Endothelial cell of umbilical vein (primary cell): Measurements from ENCODE around the gene AGAP5. TPM values are rescaled to one million over a fixed set of nuclear protein-coding genes. Genes with fewer than 3 reads are reported as not detected.

ENCODE experiments used
- BruUV-seq: library from RNA; stranded (reverse); fragments of 400-500 nt; replicated peaks from 2 replicates; lab custom pipeline; 2021; lab: Mats Ljungman, UMichigan
- CTCF ChIA-PET: fragments of 300-600, 350-600 bp; sonication (Branson Sonifier 250); formaldehyde crosslinking; loops from one replicate; lab custom pipeline; 2021; ENCODE audit warnings: antibody characterized with exemption, inconsistent platforms; lab: Charles Lee
- POLR2A ChIA-PET: fragments of 300-600, 350-600 bp; sonication (Branson Sonifier 250); formaldehyde crosslinking; loops from one replicate; lab custom pipeline; 2021; ENCODE audit warnings: antibody characterized with exemption, inconsistent platforms; lab: Charles Lee
- DNase-seq: peaks from one replicate; pipeline ENCODE4 v3.0.0-alpha.2; 2011; ENCODE audit warnings: low read depth, low spot score
- FAIRE-seq: peaks from 2 replicates; lab custom pipeline; 2011; peaks lifted over from hg19 to GRCh38; lab: Jason Lieb, UNC
- H2AFZ ChIP-seq: 2 replicates; pipeline ENCODE4 v1.6.0; 2012; ENCODE audit warnings: low read depth, low read length, control low read depth, inconsistent platforms
- H3K27ac ChIP-seq: 2 replicates; pipeline ENCODE4 v1.5.1; 2011; ENCODE audit warnings: low read depth, mild to moderate bottlenecking, control low read depth, low read length, moderate library complexity; ENCODE audit not compliant: insufficient read depth
- H3K27me3 ChIP-seq, 2 experiments: 2 replicates each; pipeline versions ENCODE4 v1.6.0 to v1.6.1; 2011; ENCODE audit warnings: low read length in 2 of 2, mixed read lengths in 1 of 2; ENCODE audit not compliant: control insufficient read depth in 2 of 2, insufficient read depth in 2 of 2
- H3K36me3 ChIP-seq, 2 experiments: 2 replicates in 1 of 2; 3 replicates in 1 of 2; pipeline ENCODE4 v1.5.1; 2011; ENCODE audit warnings: low read length in 2 of 2, mild to moderate bottlenecking in 1 of 2, moderate library complexity in 1 of 2; ENCODE audit not compliant: control insufficient read depth in 2 of 2, insufficient read depth in 2 of 2; ENCODE audit errors: extremely low read depth in 1 of 2
- H3K4me1 ChIP-seq: 3 replicates; pipeline ENCODE4 v1.5.1; 2011; ENCODE audit warnings: mild to moderate bottlenecking, low read length; ENCODE audit not compliant: control insufficient read depth, insufficient read depth; ENCODE audit errors: extremely low read depth
- H3K4me2 ChIP-seq: 2 replicates; pipeline ENCODE4 v1.6.1; 2011; ENCODE audit warnings: low read length, control low read depth, mixed read lengths; ENCODE audit not compliant: insufficient read depth
- H3K4me3 ChIP-seq, 3 experiments: fragments of 200-600 bp in 1 of 3; sonication (generic), shearing (Covaris generic) in 1 of 3; replicated peaks in 1 of 3; 2 replicates each; pipeline ENCODE4 v1.5.1; 2011 to 2016; ENCODE audit warnings: control low read depth in 3 of 3, low read length in 3 of 3, mild to moderate bottlenecking in 2 of 3, inconsistent platforms in 1 of 3, low read depth in 1 of 3, moderate library complexity in 1 of 3; ENCODE audit not compliant: insufficient read depth in 1 of 3
- H3K79me2 ChIP-seq: 2 replicates; pipeline ENCODE4 v1.6.0; 2012; ENCODE audit warnings: low read length, inconsistent platforms; ENCODE audit not compliant: control insufficient read depth, insufficient read depth
- H3K9ac ChIP-seq: replicated peaks from 2 replicates; pipeline ENCODE3; 2011; ENCODE audit warnings: low read length, control low read depth; ENCODE audit not compliant: insufficient read depth; ENCODE audit errors: extremely low read depth
- H3K9me1 ChIP-seq: replicated peaks from 3 replicates; pipeline ENCODE4 v1.6.0; 2011; ENCODE audit warnings: mild to moderate bottlenecking, low read length; ENCODE audit not compliant: control insufficient read depth, insufficient read depth; ENCODE audit errors: extremely low read depth
- H3K9me3 ChIP-seq: replicated peaks from 2 replicates; pipeline ENCODE4 v1.5.1; 2012; ENCODE audit warnings: low read length, inconsistent platforms; ENCODE audit not compliant: control insufficient read depth, insufficient read depth
- H4K20me1 ChIP-seq: replicated peaks from 2 replicates; pipeline ENCODE3; 2011; ENCODE audit warnings: mild to moderate bottlenecking, low read length; ENCODE audit not compliant: control insufficient read depth, insufficient read depth; ENCODE audit errors: extremely low read depth
- FOS ChIP-seq: IDR thresholded peaks from 2 replicates; pipeline ENCODE4 v1.6.1; 2011; ENCODE audit warnings: mild to moderate bottlenecking, low read length, moderate library complexity, borderline replicate concordance; ENCODE audit not compliant: insufficient read depth
- GATA2 ChIP-seq: IDR thresholded peaks from 2 replicates; pipeline ENCODE4 v1.7.0; 2011; ENCODE audit warnings: low read depth, mild to moderate bottlenecking, moderate library complexity, mixed read lengths, low read length; ENCODE audit not compliant: insufficient read length, insufficient read depth
- JUN ChIP-seq: IDR thresholded peaks from 2 replicates; pipeline ENCODE4 v1.6.1; 2011; ENCODE audit warnings: borderline replicate concordance, low read depth; ENCODE audit not compliant: insufficient read length, insufficient read depth
- MAX ChIP-seq: IDR thresholded peaks from 2 replicates; pipeline ENCODE4 v1.6.1; 2011; ENCODE audit not compliant: insufficient read depth, insufficient read length
- POLR2AphosphoS5 ChIP-seq: IDR thresholded peaks from 2 replicates; pipeline ENCODE4 v1.6.1; 2012; ENCODE audit warnings: low read depth, mild to moderate bottlenecking, control low read depth, low read length, moderate library complexity; ENCODE audit not compliant: insufficient read depth
- dilution Hi-C: fragments of 300-500 bp; cut with MboI; formaldehyde crosslinking; loops from one replicate; pipeline ENCODE4 v1.15.0; 2019; ENCODE audit warnings: low sequenced_read_pairs; ENCODE audit not compliant: extremely low pct_ligation_motif_present
- intact Hi-C: fragments of 100-400 bp; cut with micrococcal nuclease; formaldehyde crosslinking; loops from one replicate; pipeline ENCODE4 v1.10.0; 2022
- polyA plus RNA-seq, 4 experiments: library from polyadenylated mRNA; depleted of rRNA in 3 of 4; stranded (reverse) in 3 of 4; unstranded in 1 of 4; fragments of >200 nt; gene quantifications; 2 replicates each; pipeline versions ENCODE4 v1.2.1 to v1.2.3, GENCODE V29; 2011 to 2012; ENCODE audit warnings: missing spikeins in 1 of 4
- total RNA-seq: library from RNA; stranded (reverse); gene quantifications from 2 replicates; pipeline ENCODE4 v1.2.3, GENCODE V29; 2021

AGAP5 gene
- total and polyA plus RNA-seq, 2 donors (not counting 3 experiments of a cell fraction or from before 2014, with no cell fraction given) = 4.4 to 7.7 TPM

- intact Hi-C loops = no loop called here
- CTCF ChIA-PET = interaction anchor here (0.9 to 6.5 kb wide), 4 partner anchors 10 to 385 kb away, joined by 3 to 127 read pairs (median 5); no protein-coding TSS in a partner anchor
- no peaks in the 10 kb centered on the region for H3K9me3 ChIP-seq
- peak overlapping the region; percentile 25 to 45 (median 26) for H3K4me3 ChIP-seq
- H4K20me1 ChIP-seq = no peaks in the 10 kb centered on the region
- no peak for DNase-seq
- FAIRE-seq = no peak
- TF ChIP-seq POLR2AphosphoS5 = no peak
- no peak for TF ChIP-seq GATA2
- no peak for TF ChIP-seq JUN
- no peak for TF ChIP-seq FOS
- TF ChIP-seq MAX = no peak
- peaks cover 2% of the 10 kb centered on the region for H3K4me1 ChIP-seq
- H3K9me1 ChIP-seq = no peaks in the 10 kb centered on the region
- H3K27ac ChIP-seq = no peak overlapping the region
- H3K9ac ChIP-seq = no peak overlapping the region
- H3K4me2 ChIP-seq = peak overlapping the region; percentile 32
- BruUV-seq = no TSS peak
- POLR2A ChIA-PET = interaction anchor here (0.6 kb wide), 1 partner anchor 135 kb away, joined by 3 read pairs; no protein-coding TSS in a partner anchor
- dilution Hi-C loops = no loop called here
- peak overlapping the region; percentile 80 for H2AFZ ChIP-seq
- no peaks in the 10 kb centered on the region for H3K79me2 ChIP-seq
- no peaks in the 10 kb centered on the region for H3K36me3 ChIP-seq
- peaks cover 0 to 8% of the 10 kb centered on the region in 2 experiments for H3K27me3 ChIP-seq
These were observed 49.8 kb downstream of the AGAP5 start for GRCh38 chr10:73647875-73648651.
